Activated CD8-positive, alpha-beta T cell treated with anti-CD3 and anti-CD28 coated beads, Interleukin-2, amount 10 ng/mL, durations not matched to agents 7 days and 5 days (primary cell): ENCODE measurements around the gene ALAD. TPM values are rescaled to one million over a fixed set of nuclear protein-coding genes. Genes with fewer than 3 reads are reported as not detected.
"Not testable (repeated sequence)": the region's sequence is repeated elsewhere in the genome, so short reads cannot be mapped to it uniquely, and the experiment has no call there.

Source experiments
- ATAC-seq: fragments of 150-1000 bp; cut with Tn5 transposase; one replicate; pipeline ENCODE4 v1.10.0; 2021; ENCODE audit warnings: moderate library complexity
- CTCF ChIA-PET: fragments of 350-600 bp; sonication (Branson Sonifier 250); formaldehyde crosslinking; loops from one replicate; lab custom pipeline; 2021; ENCODE audit warnings: antibody characterized with exemption; lab: Charles Lee
- POLR2A ChIA-PET: fragments of 350-600 bp; sonication (Branson Sonifier 250); formaldehyde crosslinking; loops from one replicate; lab custom pipeline; 2021; ENCODE audit warnings: antibody characterized with exemption; lab: Charles Lee
- DNase-seq: peaks from one replicate; pipeline ENCODE4 v3.0.0-alpha.2; 2020
- H3K27ac Mint-ChIP-seq: one replicate; pipeline ENCODE4 v1.8.0; 2021; ENCODE audit warnings: mild to moderate bottlenecking, mixed read lengths
- H3K27me3 Mint-ChIP-seq: one replicate; pipeline ENCODE4 v1.8.0; 2021; ENCODE audit warnings: low read depth, mixed read lengths
- H3K36me3 Mint-ChIP-seq: one replicate; pipeline ENCODE4 v1.8.0; 2021; ENCODE audit warnings: low read depth, mixed read lengths
- H3K4me1 Mint-ChIP-seq: one replicate; pipeline ENCODE4 v1.8.0; 2021; ENCODE audit warnings: low read depth, mixed read lengths
- H3K4me3 Mint-ChIP-seq: one replicate; pipeline ENCODE4 v1.8.0; 2021; ENCODE audit warnings: mild to moderate bottlenecking, mixed read lengths
- H3K9me3 Mint-ChIP-seq: one replicate; pipeline ENCODE4 v1.8.0; 2022; ENCODE audit warnings: mixed read lengths; ENCODE audit not compliant: insufficient read depth
- total RNA-seq, 2 experiments: library from RNA; stranded (reverse); gene quantifications; one replicate each; pipeline ENCODE4 v1.2.3, GENCODE V29; 2021

The ALAD gene
- total RNA-seq, 2 experiments from 2014 or later: 26.0 to 30.7 TPM

DNA sequence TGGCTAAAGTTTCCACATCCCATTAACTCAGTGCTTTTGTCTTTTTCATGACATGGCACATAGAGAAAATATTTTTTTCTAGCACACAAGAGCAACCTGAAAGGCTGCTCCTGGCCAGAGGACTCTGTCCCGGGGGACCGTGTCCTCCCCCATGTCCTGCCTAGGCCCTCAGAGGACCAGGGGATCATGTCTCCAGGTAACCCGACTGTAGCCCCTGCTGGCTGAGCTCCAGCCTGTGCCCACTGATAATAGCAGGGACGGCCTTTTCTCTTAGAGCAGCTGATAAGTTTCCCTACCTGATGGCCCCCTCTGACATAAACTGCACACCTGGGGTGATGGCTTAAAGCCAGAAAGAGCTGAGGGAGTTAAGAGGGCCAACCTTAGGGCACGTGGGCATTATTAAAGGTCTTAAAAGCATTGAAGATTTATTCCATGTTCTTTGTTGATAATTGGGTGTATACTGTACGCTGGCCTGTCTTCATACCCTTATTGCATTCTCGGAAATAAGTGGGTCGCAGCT, 30.2 kb downstream of the ALAD start:
- Mint-ChIP-seq H3K9me3 (no peaks in the 10 kb centered on the region), H3K4me1 (peaks cover 12% of the 10 kb centered on the region), H3K36me3 (peaks cover 10% of the 10 kb centered on the region), H3K4me3 (no peak overlapping the region), H3K27ac (no peak overlapping the region), H3K27me3 (no peaks in the 10 kb centered on the region)
- ATAC-seq (no peak), DNase-seq (no peak)
- CTCF ChIA-PET: no interaction called here
- POLR2A ChIA-PET: interaction anchor here (0.6 kb wide), 1 partner anchor 9 kb away, joined by 5 read pairs; no protein-coding TSS in a partner anchor

DNA sequence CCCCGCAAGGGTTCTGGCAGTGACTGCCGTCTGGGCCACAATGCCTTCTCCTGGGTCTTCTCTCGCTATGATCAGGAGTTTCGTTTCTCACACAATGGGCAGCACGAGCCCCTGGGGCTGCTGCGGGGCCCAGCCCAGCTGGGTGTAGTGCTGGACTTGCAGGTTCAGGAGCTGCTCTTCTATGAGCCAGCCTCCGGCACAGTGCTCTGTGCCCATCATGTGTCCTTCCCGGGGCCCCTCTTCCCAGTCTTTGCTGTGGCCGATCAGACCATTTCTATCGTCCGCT, 31.3 kb downstream of the ALAD start:
- POLR2A ChIA-PET: no interaction called here
- Mint-ChIP-seq H3K27ac (no peak overlapping the region), H3K36me3 (peaks cover under 1% of the 10 kb centered on the region), H3K4me3 (no peak overlapping the region), H3K27me3 (no peaks in the 10 kb centered on the region), H3K9me3 (no peaks in the 10 kb centered on the region), H3K4me1 (peaks cover 2% of the 10 kb centered on the region)
- no peak for ATAC-seq
- CTCF ChIA-PET: no interaction called here
- no peak for DNase-seq

DNA sequence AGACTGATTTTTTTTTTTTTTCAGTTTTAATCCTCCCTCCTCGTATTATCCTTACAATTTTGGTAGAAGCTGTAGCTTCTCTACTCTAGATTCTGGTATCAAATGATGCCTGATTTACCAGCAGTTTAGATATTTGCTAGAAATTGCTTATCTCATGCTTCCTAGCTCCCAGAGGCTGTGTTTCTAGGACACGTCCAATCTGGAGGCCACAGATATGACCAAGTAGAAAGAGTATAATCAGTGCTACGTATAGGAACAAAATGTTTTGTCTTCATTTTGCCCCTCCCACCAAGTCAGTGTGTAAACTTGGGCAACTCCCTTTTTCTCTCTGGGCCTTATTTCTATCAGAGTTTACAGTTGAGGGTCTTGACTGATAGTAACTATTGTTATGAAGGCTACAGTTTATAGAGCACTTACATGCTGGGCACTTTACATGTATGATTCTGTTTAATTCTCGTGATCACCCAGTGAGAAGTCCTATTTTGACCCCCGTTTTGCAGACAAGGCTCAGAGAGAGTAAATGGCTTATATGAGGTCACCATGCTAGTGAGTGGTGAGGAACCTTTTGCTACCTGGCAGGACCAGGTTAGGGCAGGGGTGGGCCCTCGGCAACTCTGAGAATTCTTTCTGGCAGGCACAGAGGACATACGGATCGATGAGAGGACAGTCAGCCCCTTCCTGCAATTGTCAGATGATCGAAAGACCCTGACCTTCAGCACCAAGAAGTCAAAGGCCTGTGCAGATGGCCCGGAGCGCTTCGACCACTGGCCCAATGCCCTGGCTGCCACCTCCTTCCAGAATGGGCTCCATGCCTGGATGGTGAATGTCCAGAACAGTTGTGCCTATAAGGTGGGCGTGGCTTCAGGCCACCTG, 31.9 kb downstream of the ALAD start:
- ChIA-PET CTCF (no interaction called here), POLR2A (interaction anchor here (0.6 kb wide), 1 partner anchor 71 kb away, joined by 3 read pairs; no protein-coding TSS in a partner anchor)
- H3K4me3 Mint-ChIP-seq: no peak overlapping the region
- no peak for DNase-seq
- peaks cover 1% of the 10 kb centered on the region for H3K4me1 Mint-ChIP-seq
- no peaks in the 10 kb centered on the region for H3K36me3 Mint-ChIP-seq
- H3K27me3 Mint-ChIP-seq: no peaks in the 10 kb centered on the region
- no peak overlapping the region for H3K27ac Mint-ChIP-seq
- ATAC-seq: no peak
- no peaks in the 10 kb centered on the region for H3K9me3 Mint-ChIP-seq

DNA sequence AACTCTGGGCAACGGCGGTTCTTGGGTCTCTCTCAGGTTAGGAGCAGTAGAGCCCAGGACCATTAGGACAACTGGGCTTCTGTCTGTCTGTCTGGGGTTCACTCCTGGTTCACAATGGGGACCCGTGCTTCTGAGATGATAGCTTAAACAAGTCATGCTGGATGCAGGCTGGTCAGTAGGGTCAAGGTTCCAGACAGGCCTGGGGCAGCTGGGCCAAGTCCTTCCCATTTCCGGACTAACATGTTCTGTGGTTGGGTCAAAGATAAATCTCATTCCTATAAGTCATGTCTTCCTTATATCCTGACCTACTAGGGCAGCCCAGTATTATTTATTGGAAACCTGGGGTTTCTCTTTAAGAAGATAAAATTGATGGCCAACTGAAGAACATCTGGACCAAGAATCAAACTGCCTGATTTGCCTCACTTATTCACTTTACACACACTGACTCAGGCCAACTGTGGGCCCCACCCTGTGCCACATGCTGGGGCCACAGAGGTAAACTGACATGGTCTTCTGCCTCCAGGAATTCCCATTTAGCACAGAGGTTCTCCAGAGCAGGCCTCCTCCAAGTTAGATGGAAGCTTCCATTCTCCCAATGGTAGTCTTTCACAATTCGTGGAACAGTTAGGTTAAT, 32.6 kb downstream of the ALAD start:
- CTCF ChIA-PET: interaction anchor here (0.9 kb wide), 1 partner anchor 29 kb away, joined by 3 read pairs; the partner anchor contains the start of gene WDR31

DNA sequence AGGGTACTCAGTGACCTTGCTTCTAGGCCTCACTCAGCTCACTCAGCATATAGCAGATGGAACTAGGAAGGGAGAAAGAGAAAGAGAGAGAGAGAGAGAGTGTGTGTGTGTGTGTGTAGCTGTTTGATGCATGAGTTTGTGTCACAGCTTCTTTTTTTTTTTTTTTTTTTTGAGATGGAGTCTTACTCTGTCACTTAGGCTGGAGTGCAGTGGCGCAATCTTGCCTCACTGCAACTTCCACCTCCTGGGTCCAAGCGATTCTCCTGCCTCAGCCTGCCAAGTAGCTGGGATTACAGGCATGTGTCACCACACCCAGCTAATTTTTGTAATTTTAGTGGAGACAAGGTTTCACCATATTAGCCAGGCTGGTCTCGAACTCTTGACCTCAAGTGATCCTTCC, 35.4 kb downstream of the ALAD start:
- CTCF ChIA-PET, H3K27ac Mint-ChIP-seq, POLR2A ChIA-PET, H3K4me1 Mint-ChIP-seq, DNase-seq, H3K9me3 Mint-ChIP-seq, H3K4me3 Mint-ChIP-seq, H3K27me3 Mint-ChIP-seq, H3K36me3 Mint-ChIP-seq, ATAC-seq: not testable (repeated sequence)

More for the DNA sequence above, 32.6 kb downstream of the ALAD start:
- Mint-ChIP-seq H3K4me1 (no peaks in the 10 kb centered on the region), H3K27me3 (no peaks in the 10 kb centered on the region), H3K27ac (no peak overlapping the region), H3K4me3 (no peak overlapping the region), H3K36me3 (no peaks in the 10 kb centered on the region), H3K9me3 (no peaks in the 10 kb centered on the region)
- POLR2A ChIA-PET: interaction anchor here (0.6 kb wide), 1 partner anchor 70 kb away, joined by 3 read pairs; no protein-coding TSS in a partner anchor
- no peak for ATAC-seq
- no peak for DNase-seq

DNA sequence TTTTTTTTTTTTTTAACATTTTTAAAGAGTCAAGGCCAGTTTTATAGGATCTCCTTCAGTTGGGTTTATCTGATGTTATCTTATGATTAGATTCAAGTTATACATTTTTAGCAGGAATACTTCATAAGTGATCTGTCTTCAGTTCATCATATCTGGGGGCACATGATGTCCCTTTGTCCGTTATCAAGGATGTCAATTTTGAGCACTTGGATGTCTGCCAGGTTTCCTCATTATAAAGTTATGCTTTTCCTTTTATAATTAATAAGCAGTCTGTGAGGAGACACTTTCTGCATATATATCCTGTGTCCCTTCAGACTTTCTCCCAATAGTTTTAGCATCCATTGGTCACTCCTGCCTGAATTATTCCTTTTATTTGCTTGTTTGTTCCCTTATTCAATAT, 36.1 kb downstream of the ALAD start:
- ChIA-PET POLR2A (no interaction called here), CTCF (interaction anchor here (1.4 kb wide), 1 partner anchor 36 kb away, joined by 4 read pairs; the partner anchor contains the start of gene ALAD)
- Mint-ChIP-seq H3K9me3 (no peaks in the 10 kb centered on the region), H3K36me3 (no peaks in the 10 kb centered on the region), H3K4me3 (no peak overlapping the region), H3K4me1 (no peaks in the 10 kb centered on the region), H3K27me3 (no peaks in the 10 kb centered on the region), H3K27ac (no peak overlapping the region)
- DNase-seq (no peak), ATAC-seq (no peak)

DNA sequence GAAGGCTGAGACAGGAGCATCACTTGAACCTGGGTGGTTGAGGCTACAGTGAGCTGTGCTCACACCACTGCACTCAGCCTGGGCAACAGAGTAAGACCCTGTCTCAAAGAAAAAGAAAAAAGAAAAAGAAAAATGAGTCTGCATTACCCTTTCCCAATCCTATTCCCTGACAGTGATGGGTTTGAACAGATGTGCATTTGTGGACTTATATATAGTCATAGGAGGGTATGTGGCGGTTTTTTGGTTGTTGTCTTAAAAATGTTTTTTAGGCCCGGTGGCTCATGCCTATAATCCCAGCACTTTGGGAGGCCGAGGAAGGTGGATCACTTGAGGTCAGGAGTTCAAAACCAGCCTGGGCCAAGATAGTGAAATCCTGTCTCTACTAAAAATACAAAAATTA, 37.7 kb downstream of the ALAD start:
- Mint-ChIP-seq H3K9me3 (no peaks in the 10 kb centered on the region), H3K4me1 (no peaks in the 10 kb centered on the region), H3K27ac (no peak overlapping the region), H3K27me3 (no peaks in the 10 kb centered on the region), H3K4me3 (no peak overlapping the region), H3K36me3 (no peaks in the 10 kb centered on the region)
- no peak for DNase-seq
- ATAC-seq: no peak
- ChIA-PET CTCF (interaction anchor here (1.3 to 2.5 kb wide), 4 partner anchors 14 to 294 kb away, joined by 3 to 8 read pairs (median 4); partner anchors contain the start of genes ALAD and BSPRY), POLR2A (no interaction called here)

DNA sequence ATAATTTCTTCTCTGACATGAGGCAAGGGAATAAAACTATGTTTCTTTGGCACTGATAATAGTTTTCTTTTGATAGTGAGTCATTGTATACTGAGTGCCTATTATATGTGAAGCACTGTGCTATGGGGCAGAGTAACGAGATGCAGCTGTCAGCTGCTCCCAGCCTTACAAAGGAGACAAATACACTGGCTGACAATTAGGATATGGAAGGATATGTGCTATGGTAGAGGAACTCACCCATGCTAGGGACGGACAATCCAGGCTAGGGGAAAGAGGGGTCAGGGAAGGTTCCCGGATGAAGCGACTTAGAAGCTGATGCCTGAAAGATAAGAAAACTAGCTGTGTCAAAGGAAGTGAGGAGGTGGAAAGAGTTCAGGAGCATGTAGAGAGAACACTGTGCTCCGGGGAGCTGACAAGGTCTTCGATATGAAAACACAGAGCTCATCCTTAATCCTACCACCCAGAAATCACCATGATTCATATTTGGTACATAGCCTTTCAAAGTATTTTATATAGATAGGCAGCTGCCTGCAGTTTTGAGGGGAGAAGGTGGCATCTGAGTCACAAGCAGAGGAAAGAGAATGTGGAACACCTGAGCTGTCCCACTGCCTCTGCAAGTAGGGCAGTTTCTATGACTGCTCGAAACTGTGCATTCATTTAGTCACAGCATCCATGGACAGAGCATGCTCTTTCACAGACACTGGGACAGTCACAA, 39.6 kb downstream of the ALAD start:
- no peak overlapping the region for H3K27ac Mint-ChIP-seq
- no peaks in the 10 kb centered on the region for H3K4me1 Mint-ChIP-seq
- no peaks in the 10 kb centered on the region for H3K9me3 Mint-ChIP-seq
- CTCF ChIA-PET: interaction anchor here (1.2 to 2.5 kb wide), 3 partner anchors 12 to 40 kb away, joined by 3 to 8 read pairs (median 4); partner anchors contain the start of genes ALAD and BSPRY
- DNase-seq: no peak
- ATAC-seq: no peak
- POLR2A ChIA-PET: interaction anchor here (0.6 kb wide), 2 partner anchors 10 to 48 kb away, joined by 4 to 5 read pairs; no protein-coding TSS in a partner anchor
- no peaks in the 10 kb centered on the region for H3K27me3 Mint-ChIP-seq
- H3K4me3 Mint-ChIP-seq: no peak overlapping the region
- H3K36me3 Mint-ChIP-seq: no peaks in the 10 kb centered on the region

DNA sequence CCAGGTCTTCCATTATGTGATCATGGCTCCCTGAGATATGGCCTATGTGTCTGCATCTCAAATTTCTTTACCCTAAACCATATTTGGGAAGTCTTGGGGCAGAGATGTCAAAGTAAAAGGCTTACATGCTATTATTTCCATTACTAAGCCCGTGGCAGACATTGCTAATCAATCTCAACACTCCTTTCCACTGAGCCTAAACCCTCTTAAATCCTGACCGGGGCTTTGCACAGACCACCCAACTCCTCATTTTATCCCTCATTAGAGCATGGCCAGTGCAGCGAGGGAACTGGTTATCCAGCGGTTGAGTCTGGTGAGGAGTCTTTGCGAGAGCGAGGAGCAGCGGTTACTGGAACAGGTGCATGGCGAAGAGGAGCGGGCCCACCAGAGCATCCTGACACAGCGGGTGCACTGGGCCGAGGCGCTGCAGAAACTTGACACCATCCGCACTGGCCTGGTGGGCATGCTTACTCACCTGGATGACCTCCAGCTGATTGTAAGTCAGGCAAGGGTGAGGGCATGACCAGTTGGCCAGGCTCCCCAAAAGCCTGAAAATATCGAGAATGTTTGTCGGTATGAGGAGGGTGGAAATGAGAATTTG, 40.7 kb downstream of the ALAD start:
- Mint-ChIP-seq H3K9me3 (no peaks in the 10 kb centered on the region), H3K27me3 (no peaks in the 10 kb centered on the region), H3K4me1 (no peaks in the 10 kb centered on the region), H3K36me3 (no peaks in the 10 kb centered on the region), H3K4me3 (no peak overlapping the region), H3K27ac (no peak overlapping the region)
- ChIA-PET POLR2A (no interaction called here), CTCF (no interaction called here)
- DNase-seq (no peak), ATAC-seq (no peak)

DNA sequence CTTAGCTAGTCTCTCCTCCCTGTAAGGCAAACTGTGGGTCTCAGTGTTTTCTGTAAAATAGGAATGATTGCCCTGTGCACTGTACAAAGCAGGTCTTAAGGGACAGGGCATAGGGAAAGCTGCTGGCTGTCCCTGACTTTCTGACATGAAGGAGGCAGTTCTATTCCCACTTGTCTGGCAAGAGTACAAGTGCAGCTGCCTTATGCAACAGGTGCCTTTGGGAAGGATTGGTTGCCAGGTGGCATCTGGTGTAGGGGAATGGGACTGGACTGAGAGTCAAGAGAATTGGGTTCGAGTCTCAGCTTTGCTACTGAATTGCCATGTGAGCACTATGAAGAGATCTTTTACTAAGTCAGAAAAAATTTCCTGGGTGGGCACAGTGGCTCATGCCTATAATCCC, 41.7 kb downstream of the ALAD start:
- Mint-ChIP-seq H3K4me1 (no peaks in the 10 kb centered on the region), H3K9me3 (no peaks in the 10 kb centered on the region), H3K27me3 (no peaks in the 10 kb centered on the region), H3K36me3 (no peaks in the 10 kb centered on the region), H3K27ac (no peak overlapping the region), H3K4me3 (no peak overlapping the region)
- DNase-seq (no peak), ATAC-seq (no peak)
- CTCF ChIA-PET: interaction anchor here (0.9 kb wide), 1 partner anchor 10 kb away, joined by 3 read pairs; the partner anchor contains the start of gene BSPRY
- POLR2A ChIA-PET: no interaction called here

DNA sequence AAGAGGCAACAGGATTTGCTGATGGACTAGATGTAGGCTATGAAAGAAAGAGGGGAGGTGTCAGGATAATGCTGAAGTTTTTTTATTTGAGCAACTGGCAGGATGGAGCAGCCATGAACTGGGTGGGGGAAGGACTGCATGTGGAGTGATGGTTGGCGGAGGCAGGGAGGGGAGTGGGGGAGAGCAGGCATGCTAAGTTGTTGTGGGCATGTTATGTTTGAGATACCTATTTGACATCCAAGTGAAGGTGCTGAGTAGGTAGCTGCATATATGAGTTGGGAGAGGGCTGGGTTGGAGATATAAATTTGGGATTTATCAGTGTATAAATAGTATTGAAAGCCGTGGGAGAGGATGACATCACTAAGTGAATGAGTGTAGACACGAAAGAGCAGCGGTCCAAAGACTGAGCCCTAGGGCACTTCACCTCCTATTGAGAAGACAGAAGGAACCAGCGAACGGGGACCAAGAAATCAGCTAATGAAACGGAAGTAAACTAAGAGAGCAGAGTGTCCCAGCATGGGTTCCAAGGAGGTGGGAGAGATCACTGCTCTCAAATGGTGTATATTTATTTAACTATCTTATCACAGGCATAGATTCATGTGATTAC, 44.3 kb downstream of the ALAD start:
- H3K27ac Mint-ChIP-seq: no peak overlapping the region
- H3K4me1 Mint-ChIP-seq: peaks cover 2% of the 10 kb centered on the region
- no peak for DNase-seq
- H3K9me3 Mint-ChIP-seq: no peaks in the 10 kb centered on the region
- ChIA-PET CTCF (interaction anchor here (1.2 to 1.4 kb wide), 2 partner anchors 9 to 44 kb away, joined by 4 read pairs; partner anchors contain the start of gene ALAD), POLR2A (no interaction called here)
- no peaks in the 10 kb centered on the region for H3K36me3 Mint-ChIP-seq
- no peak for ATAC-seq
- no peaks in the 10 kb centered on the region for H3K27me3 Mint-ChIP-seq
- H3K4me3 Mint-ChIP-seq: no peak overlapping the region
